Endometrial microvascular endothelial cells (primary cell): ENCODE data around the gene WASL. TPM values are rescaled to one million over a fixed set of nuclear protein-coding genes. Genes with fewer than 3 reads are reported as not detected.

Experiments used
- in situ Hi-C: cut with HindIII; loops from 2 replicates; pipeline ENCODE4 v1.10.0; 2017; ENCODE audit warnings: low sequenced_read_pairs, low pct_unique_long_range_greater_than_20kb; ENCODE audit errors: inconsistent ontology term
- total RNA-seq: library from RNA; depleted of rRNA; stranded (reverse); fragments of >200 nt; gene quantifications from one replicate; pipeline ENCODE4 v1.2.3, GENCODE V29; 2015; ENCODE audit errors: inconsistent ontology term

The WASL gene
- total RNA-seq, 1 donor from 2014 or later: 15.0 TPM

DNA sequence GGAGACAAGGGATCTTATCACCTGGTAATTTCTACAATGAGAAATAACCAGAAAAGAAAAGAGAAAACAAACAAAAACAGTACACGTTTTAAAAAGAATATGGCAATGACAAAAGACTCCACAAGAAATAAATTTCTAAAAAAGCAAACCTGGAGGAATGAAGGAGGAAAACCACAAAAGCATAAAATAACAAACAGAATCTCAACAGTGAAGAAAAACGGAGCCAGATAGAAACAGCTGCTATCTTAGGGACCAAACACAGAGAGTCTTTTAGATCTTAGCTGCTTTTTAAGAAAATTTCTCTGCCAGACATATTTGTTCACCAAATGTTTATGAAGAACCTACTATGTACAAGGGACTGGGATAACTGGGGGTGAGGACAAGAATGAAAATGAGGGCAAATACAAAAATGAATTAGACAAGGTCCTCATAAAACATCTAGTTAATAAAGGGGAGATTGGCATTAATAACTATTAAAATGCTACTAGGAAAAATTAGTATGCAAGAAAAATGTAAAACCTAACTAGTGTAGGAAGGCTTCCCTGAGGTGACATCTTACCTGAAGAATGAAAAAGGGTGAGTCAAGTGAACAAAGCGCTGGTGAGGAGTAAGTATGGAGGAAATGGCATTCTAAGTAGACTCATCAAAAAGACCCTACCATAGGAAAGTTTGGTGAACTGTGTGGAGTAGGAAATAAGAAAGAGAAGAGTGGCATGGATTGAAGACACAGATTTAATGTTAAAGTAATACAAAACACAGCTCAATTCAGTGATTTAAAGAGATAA lies 34.3 kb downstream of the WASL start:
- in situ Hi-C loops: no loop called here

GRCh38 chr7:123712619-123713018 lies 36.2 kb downstream of the WASL start:
- in situ Hi-C loops: no loop called here

DNA sequence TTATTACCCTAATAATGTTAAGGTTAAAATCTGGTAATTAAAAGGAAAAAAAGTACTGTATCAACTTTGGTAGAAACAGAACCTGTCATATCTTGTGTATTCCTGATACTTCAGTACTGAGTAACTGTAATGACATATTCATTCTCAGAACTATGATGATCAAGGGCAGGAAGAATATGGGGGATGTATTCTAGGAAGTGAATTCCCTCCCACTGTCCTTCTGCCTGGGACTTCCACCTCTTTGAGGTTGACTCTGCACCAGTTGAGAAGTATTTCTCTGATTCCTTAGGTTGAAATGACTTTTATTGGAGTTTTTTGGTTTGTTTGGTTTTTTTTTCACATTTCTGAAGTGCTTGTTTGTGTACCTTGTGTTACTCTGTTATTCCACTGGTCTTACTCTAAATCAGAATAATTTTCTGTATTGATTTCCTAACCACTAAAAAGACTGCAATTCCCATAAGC lies 36.9 kb downstream of the WASL start:
- in situ Hi-C loops: no loop called here

- in situ Hi-C loops: no loop called here
These were observed 38.1 kb downstream of the WASL start for GRCh38 chr7:123710683-123711082.

- in situ Hi-C loops: no loop called here
These were observed 39.3 kb downstream of the WASL start for GRCh38 chr7:123709525-123709924.

GRCh38 chr7:123705211-123705901 lies 43.4 kb downstream of the WASL start:
- in situ Hi-C loops: no loop called here

DNA sequence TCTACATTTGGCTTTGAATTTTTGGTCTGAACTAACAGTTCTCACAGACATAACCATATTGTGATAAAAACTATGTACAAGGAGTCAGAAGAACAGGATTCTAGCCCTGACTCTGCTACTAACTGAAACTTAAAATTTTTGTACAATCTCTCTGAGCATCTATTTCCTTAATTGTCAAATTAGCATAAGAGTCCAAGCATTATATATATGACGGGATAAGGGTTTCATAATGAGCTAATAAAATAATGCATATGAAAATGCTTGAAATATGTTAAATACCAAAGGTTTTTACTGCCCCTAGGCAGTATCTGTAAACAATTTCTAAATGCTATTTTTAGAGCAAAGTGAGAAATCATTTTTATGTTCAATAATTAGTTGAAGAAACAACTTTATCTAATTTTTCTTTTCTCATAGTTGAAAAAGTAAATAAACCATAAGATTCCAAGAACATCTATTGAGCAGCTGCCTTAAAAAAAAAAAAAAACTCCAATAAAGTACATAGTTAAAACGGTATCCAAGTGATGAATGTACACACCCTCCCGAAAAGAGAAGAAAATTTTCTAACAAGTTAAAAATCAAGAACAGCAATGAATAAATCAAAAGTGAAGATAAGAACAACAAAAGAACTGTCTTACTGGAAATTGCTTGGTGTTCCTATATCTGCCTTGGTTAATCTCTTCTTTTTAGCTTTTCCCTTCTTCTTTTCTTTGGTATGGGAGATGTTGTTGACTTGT lies 52.7 kb downstream of the WASL start:
- in situ Hi-C loops: no loop called here

DNA sequence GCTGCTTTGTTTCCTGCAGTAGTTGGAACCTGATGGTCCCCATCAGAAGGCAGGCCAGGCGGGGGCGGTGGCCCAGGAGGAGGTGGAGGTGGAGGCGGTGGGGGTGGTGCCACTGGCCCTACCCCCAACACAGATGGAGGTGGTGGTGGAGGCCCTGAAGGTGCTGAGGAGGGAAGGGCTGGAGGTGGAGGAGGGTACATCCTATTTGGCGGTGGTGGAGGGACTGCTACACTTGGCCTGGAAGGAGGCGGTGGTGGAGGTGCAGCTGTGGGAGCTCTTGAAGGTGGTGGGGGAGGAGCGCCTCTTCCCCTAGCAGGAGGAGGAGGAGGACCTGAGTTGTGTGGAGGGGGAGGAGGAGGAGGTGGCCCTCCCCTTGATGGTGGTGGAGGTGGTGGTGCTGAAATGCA lies 56.3 kb downstream of the WASL start:
- in situ Hi-C loops: no loop called here

DNA sequence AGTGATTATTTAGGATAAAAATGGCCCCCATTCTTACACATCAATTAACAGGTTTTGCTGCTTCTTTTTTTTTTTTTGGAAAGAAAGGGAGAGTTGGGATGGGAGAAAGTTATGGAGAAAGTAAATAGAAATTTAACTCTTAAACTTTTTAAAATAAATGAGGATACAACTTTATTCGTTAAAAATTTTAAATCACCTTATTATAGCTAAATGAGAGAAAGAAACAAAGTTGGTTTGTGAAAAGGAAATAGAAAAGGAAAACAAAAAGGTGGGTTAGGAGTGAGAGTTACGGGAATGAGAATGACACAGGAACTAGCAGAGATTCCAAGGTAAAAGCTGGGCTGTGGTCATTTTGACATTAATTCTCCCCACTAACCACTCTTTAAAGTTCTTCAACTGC lies 58.3 kb downstream of the WASL start:
- in situ Hi-C loops: no loop called here

GRCh38 chr7:123689250-123689649 lies 59.6 kb downstream of the WASL start:
- in situ Hi-C loops: no loop called here

DNA sequence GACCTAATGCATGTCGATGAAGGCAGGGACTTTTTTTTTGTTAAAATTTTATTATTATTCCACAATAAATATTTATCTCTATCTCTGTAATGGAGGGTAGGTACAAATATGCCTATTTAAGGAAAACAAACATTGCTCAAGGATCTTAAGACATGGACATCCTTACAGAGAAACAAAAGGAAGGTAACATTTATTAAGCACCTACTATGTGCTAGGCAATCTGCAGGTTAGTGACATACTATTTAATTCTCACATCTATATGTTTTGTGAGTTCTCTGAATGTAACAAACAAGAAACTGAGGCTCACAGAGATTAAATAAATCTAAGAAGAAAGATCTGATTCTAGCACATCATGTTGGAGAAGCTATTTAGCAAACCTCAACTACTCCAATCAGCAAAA lies 61.1 kb downstream of the WASL start:
- in situ Hi-C loops: no loop called here

- in situ Hi-C loops: no loop called here
These were observed 61.6 kb downstream of the WASL start for GRCh38 chr7:123687161-123687560.

GRCh38 chr7:123682690-123683089 lies 66.1 kb downstream of the WASL start:
- in situ Hi-C loops: no loop called here

DNA sequence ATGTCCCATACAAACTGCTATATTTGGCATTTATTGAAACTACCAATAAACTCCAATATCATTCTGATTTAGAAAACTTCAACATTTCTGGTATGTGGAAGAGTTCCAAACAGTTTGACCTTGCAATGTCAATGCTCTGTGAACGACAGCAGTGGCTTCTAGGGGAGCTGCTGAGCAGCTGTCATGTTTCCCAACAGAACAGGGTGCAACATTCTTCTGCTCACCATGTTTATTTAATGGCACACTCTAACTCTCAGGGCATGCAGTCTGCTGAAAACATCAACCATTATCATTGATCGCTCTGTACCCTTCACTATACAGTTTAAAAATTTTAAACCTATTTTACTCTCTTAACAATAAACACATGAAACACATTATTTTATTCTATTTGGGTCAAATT lies 67.2 kb downstream of the WASL start:
- in situ Hi-C loops: no loop called here

DNA sequence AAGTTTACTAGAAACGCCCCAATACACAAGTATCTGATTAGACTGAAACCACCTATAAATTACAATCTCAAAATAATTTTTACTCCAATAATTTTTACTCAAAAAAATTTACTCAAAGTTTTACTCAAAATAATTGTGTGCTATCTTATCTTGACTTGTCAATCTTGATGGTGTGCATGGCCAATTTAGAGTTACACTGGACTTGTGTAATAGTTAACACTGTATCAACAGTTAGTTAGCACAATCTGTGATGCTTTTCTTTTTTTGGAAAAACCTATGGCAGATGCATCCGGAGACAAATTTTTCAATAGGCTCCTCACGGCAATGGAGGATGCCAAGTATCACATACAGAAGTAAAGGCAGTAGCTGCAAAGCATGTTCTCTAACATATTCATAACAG lies 68.2 kb downstream of the WASL start:
- in situ Hi-C loops: no loop called here

GRCh38 chr7:123679614-123680013 lies 69.2 kb downstream of the WASL start:
- in situ Hi-C loops: no loop called here

- in situ Hi-C loops: no loop called here
These were observed 71.6 kb downstream of the WASL start for GRCh38 chr7:123677061-123677715.

DNA sequence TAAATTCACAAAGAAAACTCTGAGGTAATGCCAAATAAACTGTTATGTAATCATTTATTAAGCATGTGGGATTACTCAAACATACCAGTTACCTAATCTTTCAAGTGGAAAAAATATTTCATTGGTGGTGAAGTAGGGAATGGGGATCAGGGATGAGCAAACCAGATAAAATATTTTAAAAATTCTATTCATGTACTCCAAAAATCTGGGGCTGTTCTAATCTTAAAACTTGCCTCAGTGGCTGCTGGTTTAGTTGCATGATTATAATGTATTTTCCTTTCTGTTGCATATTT lies 73.7 kb downstream of the WASL start:
- in situ Hi-C loops: no loop called here

- in situ Hi-C loops: no loop called here
These were observed 74.2 kb downstream of the WASL start for GRCh38 chr7:123674399-123675180.
